ENCODE measurements around the gene CIB2.

CIB2 gene

GRCh38 chr15:78083186-78083585 is 48.1 kb downstream of the CIB2 start:
- Histone ChIP-seq H3K4me2 (ENCODE audit: low read length) (no peak overlapping the region), H3F3A (ENCODE audit: control insufficient read depth, insufficient read depth) (no peaks in the 10 kb centered on the region), H3K27ac (ENCODE audit: low read depth, low read length) (no peak overlapping the region), H3K9me3 (ENCODE audit: control insufficient read depth, insufficient read depth, low read length) (no peaks in the 10 kb centered on the region), H3K9me2 (replicated peaks; ENCODE audit: control insufficient read depth, low read length) (no peaks in the 10 kb centered on the region), H4K20me1 (ENCODE audit: control insufficient read depth, insufficient read depth, low read depth, low read length) (no peaks in the 10 kb centered on the region), H3K4me3 (ENCODE audit: low read length) (no peak overlapping the region), H3K27me3 (ENCODE audit: control insufficient read depth, low read length) (0 out of 2 replicates have a peak, but pooled peaks cover 3% of the 10 kb centered on the region), H3K79me2 (ENCODE audit: control insufficient read depth, low read length) (no peaks in the 10 kb centered on the region), H3K36me3 (ENCODE audit: control insufficient read depth, low read length) (no peaks in the 10 kb centered on the region), H3K4me1 (ENCODE audit: control insufficient read depth, low read length) (peaks cover 8% of the 10 kb centered on the region)
- TF ChIP-seq CTCF (IDR thresholded peaks at IDR 0.05; ENCODE audit: low read depth, low read length, poor library complexity, severe bottlenecking) (no peak), EZH2phosphoT487 (IDR thresholded peaks at IDR 0.05; ENCODE audit: borderline replicate concordance, low read length) (no peak)

- no peaks in the 10 kb centered on the region for H3K9me3 ChIP-seq (ENCODE audit: control insufficient read depth, insufficient read depth, low read length)
- no peaks in the 10 kb centered on the region for H3K9me2 ChIP-seq (replicated peaks; ENCODE audit: control insufficient read depth, low read length)
- TF ChIP-seq CTCF (IDR thresholded peaks at IDR 0.05; ENCODE audit: low read depth, low read length, poor library complexity, severe bottlenecking) (no peak), EZH2phosphoT487 (IDR thresholded peaks at IDR 0.05; ENCODE audit: borderline replicate concordance, low read length) (no peak)
- H3K79me2 ChIP-seq (ENCODE audit: control insufficient read depth, low read length): no peaks in the 10 kb centered on the region
- H3K27ac ChIP-seq (ENCODE audit: low read depth, low read length): no peak overlapping the region
- H3F3A ChIP-seq (ENCODE audit: control insufficient read depth, insufficient read depth): no peaks in the 10 kb centered on the region
- no peak overlapping the region for H3K4me3 ChIP-seq (ENCODE audit: low read length)
- no peaks in the 10 kb centered on the region for H3K36me3 ChIP-seq (ENCODE audit: control insufficient read depth, low read length)
- peaks cover 12% of the 10 kb centered on the region for H3K4me1 ChIP-seq (ENCODE audit: control insufficient read depth, low read length)
- H3K27me3 ChIP-seq (ENCODE audit: control insufficient read depth, low read length): 0 out of 2 replicates have a peak, but pooled peaks cover under 1% of the 10 kb centered on the region
- no peak overlapping the region for H3K4me2 ChIP-seq (ENCODE audit: low read length)
- H4K20me1 ChIP-seq (ENCODE audit: control insufficient read depth, insufficient read depth, low read depth, low read length): no peaks in the 10 kb centered on the region
Observed at GRCh38 chr15:78082743-78083110, 48.5 kb downstream of the CIB2 start.

- no peak overlapping the region for H3K4me2 ChIP-seq (ENCODE audit: low read length)
Observed at GRCh38 chr15:78082106-78082742, 49.0 kb downstream of the CIB2 start.

More at GRCh38 chr15:78082106-78082742, 49.0 kb downstream of the CIB2 start:
- H4K20me1 ChIP-seq (ENCODE audit: control insufficient read depth, insufficient read depth, low read depth, low read length): no peaks in the 10 kb centered on the region
- H3K4me1 ChIP-seq (ENCODE audit: control insufficient read depth, low read length): peaks cover 13% of the 10 kb centered on the region
- no peaks in the 10 kb centered on the region for H3F3A ChIP-seq (ENCODE audit: control insufficient read depth, insufficient read depth)
- no peaks in the 10 kb centered on the region for H3K9me2 ChIP-seq (replicated peaks; ENCODE audit: control insufficient read depth, low read length)
- peaks cover under 1% of the 10 kb centered on the region; the same call in 1 of the 2 replicates for H3K79me2 ChIP-seq (ENCODE audit: control insufficient read depth, low read length)
- no peaks in the 10 kb centered on the region for H3K9me3 ChIP-seq (ENCODE audit: control insufficient read depth, insufficient read depth, low read length)
- H3K4me3 ChIP-seq (ENCODE audit: low read length): no peak overlapping the region
- no peak for TF ChIP-seq EZH2phosphoT487 (IDR thresholded peaks at IDR 0.05; ENCODE audit: borderline replicate concordance, low read length)
- no peak for TF ChIP-seq CTCF (IDR thresholded peaks at IDR 0.05; ENCODE audit: low read depth, low read length, poor library complexity, severe bottlenecking)
- no peaks in the 10 kb centered on the region for H3K36me3 ChIP-seq (ENCODE audit: control insufficient read depth, low read length)
- no peak overlapping the region for H3K27ac ChIP-seq (ENCODE audit: low read depth, low read length)
- H3K27me3 ChIP-seq (ENCODE audit: control insufficient read depth, low read length): no peaks in the 10 kb centered on the region

Measured in DOHH2 (cell line).